Right lobe of liver (tissue), 4 donors: ENCODE measurements around the gene APOBEC3H.

Experiments used
- POLR2A ChIP-seq: fragments of 450-650 bp; IDR thresholded peaks from one replicate; pipeline ENCODE4 v1.6.1; 2017; ENCODE audit warnings: antibody characterized with exemption, mild to moderate bottlenecking
- TF ChIP-seq, protein P1 (sequence below), 4 donors: fragments of 200-600 bp in 3 of 4; fragments of 450-650 bp in 1 of 4; IDR thresholded peaks; one replicate each; pipeline versions ENCODE4 v1.5.1 to v1.8.0; 2016 to 2022; ENCODE audit warnings: antibody characterized with exemption in 4 of 4, mild to moderate bottlenecking in 2 of 4
- donor health status: DM: no; HTN: no; CAD: no.
- donor health status: DM: no; HTN: no; CAD: no.
- donor health status: DM: no; HTN: yes; CAD: no.

DNA sequence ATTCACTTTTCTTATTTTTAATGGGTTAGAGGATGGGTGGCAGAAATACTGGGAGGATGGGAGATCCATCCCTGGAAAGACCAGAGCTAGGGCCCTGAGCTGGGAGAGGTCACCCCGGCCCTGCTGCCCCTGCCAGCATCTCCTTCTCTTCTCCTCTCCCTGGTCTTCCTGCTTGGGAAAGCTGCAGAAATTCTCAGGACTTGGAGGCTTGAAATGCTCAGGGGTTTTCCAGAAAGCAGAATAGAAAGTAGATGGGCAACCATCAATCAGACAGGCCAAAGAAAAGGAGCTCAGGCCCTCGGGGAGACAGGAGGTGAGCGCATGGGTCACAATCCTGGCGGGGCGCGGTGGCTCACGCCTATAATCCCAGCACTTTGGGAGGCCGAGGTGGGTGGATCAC is 1.5 kb downstream of the APOBEC3H start:
- TF ChIP-seq, protein P1, sequence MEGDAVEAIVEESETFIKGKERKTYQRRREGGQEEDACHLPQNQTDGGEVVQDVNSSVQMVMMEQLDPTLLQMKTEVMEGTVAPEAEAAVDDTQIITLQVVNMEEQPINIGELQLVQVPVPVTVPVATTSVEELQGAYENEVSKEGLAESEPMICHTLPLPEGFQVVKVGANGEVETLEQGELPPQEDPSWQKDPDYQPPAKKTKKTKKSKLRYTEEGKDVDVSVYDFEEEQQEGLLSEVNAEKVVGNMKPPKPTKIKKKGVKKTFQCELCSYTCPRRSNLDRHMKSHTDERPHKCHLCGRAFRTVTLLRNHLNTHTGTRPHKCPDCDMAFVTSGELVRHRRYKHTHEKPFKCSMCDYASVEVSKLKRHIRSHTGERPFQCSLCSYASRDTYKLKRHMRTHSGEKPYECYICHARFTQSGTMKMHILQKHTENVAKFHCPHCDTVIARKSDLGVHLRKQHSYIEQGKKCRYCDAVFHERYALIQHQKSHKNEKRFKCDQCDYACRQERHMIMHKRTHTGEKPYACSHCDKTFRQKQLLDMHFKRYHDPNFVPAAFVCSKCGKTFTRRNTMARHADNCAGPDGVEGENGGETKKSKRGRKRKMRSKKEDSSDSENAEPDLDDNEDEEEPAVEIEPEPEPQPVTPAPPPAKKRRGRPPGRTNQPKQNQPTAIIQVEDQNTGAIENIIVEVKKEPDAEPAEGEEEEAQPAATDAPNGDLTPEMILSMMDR (IDR thresholded peaks at IDR 0.05), result no peak
- no peak for TF ChIP-seq POLR2A
